Colonic mucosa (tissue), 4 donors: ENCODE measurements around the gene GTPBP1. TPM values are rescaled to one million over a fixed set of nuclear protein-coding genes. Genes with fewer than 3 reads are reported as not detected.
A peak's percentile ranks its signal among the peaks of the same experiment; 100 is the strongest.

Source experiments
- DNase-seq: peaks from one replicate; pipeline ENCODE4 v3.0.0-alpha.2; 2020
- H3K27ac ChIP-seq: fragments of 200-600 bp; one replicate; pipeline ENCODE4 v1.8.0; 2021
- H3K27me3 ChIP-seq: fragments of 200-600 bp; one replicate; pipeline ENCODE4 v1.8.0; 2021
- H3K36me3 ChIP-seq: fragments of 200-600 bp; one replicate; pipeline ENCODE4 v1.8.0; 2021
- H3K4me1 ChIP-seq: fragments of 200-600 bp; one replicate; pipeline ENCODE4 v1.8.0; 2021; ENCODE audit warnings: mild to moderate bottlenecking
- H3K4me3 ChIP-seq: fragments of 200-600 bp; one replicate; pipeline ENCODE4 v1.8.0; 2021
- H3K9ac ChIP-seq, 2 donors: one replicate each; pipeline ENCODE4 v1.7.0; 2013; ENCODE audit warnings: control low read depth in 2 of 2, low read depth in 2 of 2, low read length in 2 of 2
- H3K9me3 ChIP-seq: fragments of 200-600 bp; one replicate; pipeline ENCODE4 v1.8.0; 2021
- CTCF ChIP-seq: fragments of 200-600 bp; IDR thresholded peaks from one replicate; pipeline ENCODE4 v1.8.0; 2022; ENCODE audit warnings: antibody characterized with exemption, mild to moderate bottlenecking
- intact Hi-C: fragments of 100-400 bp; cut with DNase I; formaldehyde crosslinking; loops from one replicate; pipeline ENCODE4 v1.14.1; 2022
- total RNA-seq, 2 donors: library from RNA; stranded (reverse); fragmentation: NEBNext Ultra II Directional in 1 of 2; extraction: Animal tissue kit (Norgen Biotek cat#: 25700) in 1 of 2; gene quantifications; one replicate each; pipeline ENCODE4 v1.2.1, GENCODE V29; 2021
- donor health status: healthy.
- donor health status: DM: no; HTN: no; CAD: no.
- donor health status: DM: no; HTN: no; CAD: no.

The GTPBP1 gene
- total RNA-seq = 10 to 100 TPM; 64.6 to 65.6 TPM

GRCh38 chr22:38705235-38706100 is at the start of gene GTPBP1:
GTPBP1 (plus strand) TSS chr22:38705944; CDS start chr22:38705956, 12 bp downstream.
- Histone ChIP-seq H3K27me3 (no peaks in the 10 kb centered on the region), H3K9ac (peak within 1 kb of the TSS; percentile 75 to 97), H3K27ac (peak within 1 kb of the TSS; percentile 98), H3K36me3 (no peaks in the 10 kb centered on the region), H3K9me3 (no peaks in the 10 kb centered on the region), H3K4me1 (peaks cover 16% of the 10 kb centered on the region), H3K4me3 (peak within 1 kb of the TSS; percentile 97)
- TF ChIP-seq CTCF = peak; percentile 15
- intact Hi-C loops = no loop called here
- DNase-seq = peak; percentile 99

GRCh38 chr22:38656256-38657044 is 49.3 kb upstream of the GTPBP1 start, which contains the start of the genes CBY1 and FAM227A:
CBY1 (plus strand) TSS chr22:38656638; CDS start chr22:38668055, 11,417 bp downstream.
FAM227A (minus strand) TSS chr22:38656392; CDS start chr22:38650168, 6,224 bp downstream.
- peaks cover 6% of the 10 kb centered on the region for H3K36me3 ChIP-seq
- H3K4me3 ChIP-seq = peak within 1 kb of the TSS; percentile 94
- H3K27ac ChIP-seq = peak within 1 kb of the TSS; percentile 81
- no peak for TF ChIP-seq CTCF
- intact Hi-C loops = no loop called here
- no peaks in the 10 kb centered on the region for H3K27me3 ChIP-seq
- H3K4me1 ChIP-seq = peaks cover 5% of the 10 kb centered on the region
- H3K9me3 ChIP-seq = no peaks in the 10 kb centered on the region
- DNase-seq = peak; percentile 91
- H3K9ac ChIP-seq = peak within 1 kb of the TSS; percentile 86 to 92

- intact Hi-C loops = no loop called here
- Histone ChIP-seq H3K4me1 (peaks cover 5% of the 10 kb centered on the region), H3K4me3 (peak overlapping the region; percentile 94), H3K36me3 (peaks cover 6% of the 10 kb centered on the region), H3K9ac (peak overlapping the region; percentile 86 to 92), H3K27ac (peak overlapping the region; percentile 81), H3K9me3 (no peaks in the 10 kb centered on the region), H3K27me3 (no peaks in the 10 kb centered on the region)
- DNase-seq = peak; percentile 38
- no peak for TF ChIP-seq CTCF
These were observed 48.5 kb upstream of the GTPBP1 start for GRCh38 chr22:38657045-38657909.

- Histone ChIP-seq H3K4me1 (no peaks in the 10 kb centered on the region), H3K36me3 (no peaks in the 10 kb centered on the region), H3K9me3 (no peaks in the 10 kb centered on the region), H3K4me3 (no peak overlapping the region), H3K27ac (no peak overlapping the region), H3K9ac (no peak overlapping the region), H3K27me3 (no peaks in the 10 kb centered on the region)
- TF ChIP-seq CTCF = no peak
- DNase-seq = no peak
- intact Hi-C loops = no loop called here
These were observed 30.9 kb upstream of the GTPBP1 start for GRCh38 chr22:38674888-38675287.

- Histone ChIP-seq H3K9me3 (no peaks in the 10 kb centered on the region), H3K27me3 (no peaks in the 10 kb centered on the region), H3K27ac (no peak overlapping the region), H3K4me1 (no peaks in the 10 kb centered on the region), H3K4me3 (no peak overlapping the region), H3K9ac (no peak overlapping the region), H3K36me3 (no peaks in the 10 kb centered on the region)
- TF ChIP-seq CTCF = no peak
- DNase-seq = no peak
- intact Hi-C loops = no loop called here
These were observed 29.9 kb upstream of the GTPBP1 start for GRCh38 chr22:38675833-38676232.
